VCaP (cell line): ENCODE measurements around the gene ARRDC3.

ENCODE experiments used
- H3K27ac ChIP-seq: fragments of 450-650 bp; 2 replicates; pipeline ENCODE4 v1.5.1; 2017
- CTCF ChIP-seq: fragments of 450-650 bp; conservative IDR thresholded peaks from 2 replicates; pipeline ENCODE4 v1.5.1; 2017; ENCODE audit warnings: mild to moderate bottlenecking, moderate library complexity

The ARRDC3 gene

GRCh38 chr5:91366551-91366950, 16.6 kb downstream of the ARRDC3 start:
- no peak overlapping the region for H3K27ac ChIP-seq
- no peak for TF ChIP-seq CTCF

- H3K27ac ChIP-seq: no peak overlapping the region
- TF ChIP-seq CTCF: no peak
Measured at GRCh38 chr5:91365498-91365897, 17.6 kb downstream of the ARRDC3 start.

GRCh38 chr5:91362935-91363334, 20.2 kb downstream of the ARRDC3 start:
- TF ChIP-seq CTCF: no peak
- no peak overlapping the region for H3K27ac ChIP-seq

- TF ChIP-seq CTCF: no peak
- no peak overlapping the region for H3K27ac ChIP-seq
Measured at GRCh38 chr5:91361790-91362189, 21.3 kb downstream of the ARRDC3 start.

GRCh38 chr5:91361055-91361701, 21.9 kb downstream of the ARRDC3 start:
- H3K27ac ChIP-seq: no peak overlapping the region
- TF ChIP-seq CTCF: no peak

GRCh38 chr5:91359962-91360609, 23.0 kb downstream of the ARRDC3 start:
- TF ChIP-seq CTCF: no peak
- no peak overlapping the region for H3K27ac ChIP-seq

GRCh38 chr5:91357806-91358205, 25.3 kb downstream of the ARRDC3 start:
- no peak for TF ChIP-seq CTCF
- H3K27ac ChIP-seq: peak overlapping the region; percentile 36; the same call in 1 of the 2 replicates
